ENCODE data around the gene DHH. TPM values are rescaled to one million over a fixed set of nuclear protein-coding genes. Genes with fewer than 3 reads are reported as not detected.
A peak's percentile ranks its signal among the peaks of the same experiment; 100 is the strongest.

The DHH gene
- polyA plus RNA-seq, 3 donors: not detected

DNA sequence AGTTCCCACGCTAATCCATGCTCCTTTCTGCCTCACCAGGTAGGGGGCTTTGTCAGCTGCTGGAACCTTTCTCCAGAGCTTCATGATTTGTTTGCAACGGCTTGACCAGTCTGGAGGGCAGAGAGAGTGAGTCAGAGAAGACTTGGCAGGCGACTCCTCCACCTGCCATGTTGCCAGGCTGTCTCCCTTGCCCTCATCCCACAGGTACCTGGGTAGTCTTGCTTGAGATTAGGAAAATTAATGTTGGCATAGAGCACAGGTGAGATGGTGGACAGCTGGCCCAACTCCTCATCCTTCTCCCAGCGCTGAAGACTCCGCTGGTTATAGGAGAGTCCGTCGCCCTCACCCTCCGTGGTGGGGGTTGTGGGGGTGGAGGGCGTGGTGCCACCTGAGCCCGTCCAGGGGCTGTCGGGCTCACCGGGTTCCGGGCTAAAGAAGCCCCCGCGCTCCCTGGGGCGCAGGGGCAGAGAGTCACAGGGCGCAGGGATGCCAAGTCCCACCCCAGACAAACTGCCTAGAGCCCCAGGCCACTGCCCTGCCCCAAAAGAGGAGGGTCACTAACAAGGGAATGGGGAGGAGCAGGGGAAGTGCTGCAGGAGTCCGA, 52.6 kb downstream of the DHH start:
- H3K4me2 ChIP-seq (replicated peaks; ENCODE audit: extremely low read depth, low read length, poor library complexity, severe bottlenecking): no peak overlapping the region
- peaks cover 12% of the 10 kb centered on the region for H3K79me2 ChIP-seq (ENCODE audit: insufficient read depth, low read length)
- H4K20me1 ChIP-seq (ENCODE audit: insufficient read depth, low read length): peaks cover 97% of the 10 kb centered on the region
- intact Hi-C loops (cut with micrococcal nuclease): loop anchor here in 1 of 2 donors (10.0 kb wide), 1 partner anchor 47 kb away; the partner anchor contains the start of gene DDN
- H3K27ac Mint-ChIP-seq: peak overlapping the region in 2 of 7 donors; percentile 8 to 21
- H3K4me1 ChIP-seq (ENCODE audit: control insufficient read depth in 1 of 2, insufficient read depth in 2 of 2, low read length in 2 of 2): no peaks in the 10 kb centered on the region
- H3K9ac ChIP-seq (ENCODE audit: insufficient read depth, low read length, poor library complexity, severe bottlenecking): no peak overlapping the region
- no peaks in the 10 kb centered on the region for H3K27me3 Mint-ChIP-seq (ENCODE audit: low read depth in 3 of 3)
- H2AFZ ChIP-seq (ENCODE audit: insufficient read depth, low read depth, low read length, poor library complexity, severe bottlenecking): no peak overlapping the region
- H3K4me3 ChIP-seq (replicated peaks in 1 of 3; ENCODE audit: low read depth in 2 of 3, low read length in 3 of 3): no peak overlapping the region
- peaks cover 92 to 100% of the 10 kb centered on the region in 2 donors for H3K36me3 Mint-ChIP-seq
- no peaks in the 10 kb centered on the region for H3K9me3 ChIP-seq (replicated peaks in 1 of 2; ENCODE audit: control insufficient read depth in 1 of 2, insufficient read depth in 1 of 2, low read length in 2 of 2)
- TF ChIP-seq, protein P1, sequence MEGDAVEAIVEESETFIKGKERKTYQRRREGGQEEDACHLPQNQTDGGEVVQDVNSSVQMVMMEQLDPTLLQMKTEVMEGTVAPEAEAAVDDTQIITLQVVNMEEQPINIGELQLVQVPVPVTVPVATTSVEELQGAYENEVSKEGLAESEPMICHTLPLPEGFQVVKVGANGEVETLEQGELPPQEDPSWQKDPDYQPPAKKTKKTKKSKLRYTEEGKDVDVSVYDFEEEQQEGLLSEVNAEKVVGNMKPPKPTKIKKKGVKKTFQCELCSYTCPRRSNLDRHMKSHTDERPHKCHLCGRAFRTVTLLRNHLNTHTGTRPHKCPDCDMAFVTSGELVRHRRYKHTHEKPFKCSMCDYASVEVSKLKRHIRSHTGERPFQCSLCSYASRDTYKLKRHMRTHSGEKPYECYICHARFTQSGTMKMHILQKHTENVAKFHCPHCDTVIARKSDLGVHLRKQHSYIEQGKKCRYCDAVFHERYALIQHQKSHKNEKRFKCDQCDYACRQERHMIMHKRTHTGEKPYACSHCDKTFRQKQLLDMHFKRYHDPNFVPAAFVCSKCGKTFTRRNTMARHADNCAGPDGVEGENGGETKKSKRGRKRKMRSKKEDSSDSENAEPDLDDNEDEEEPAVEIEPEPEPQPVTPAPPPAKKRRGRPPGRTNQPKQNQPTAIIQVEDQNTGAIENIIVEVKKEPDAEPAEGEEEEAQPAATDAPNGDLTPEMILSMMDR (IDR thresholded peaks at IDR 0.05): no peak
- no peaks in the 10 kb centered on the region for H3K27me3 ChIP-seq (ENCODE audit: control insufficient read depth in 2 of 2, insufficient read depth in 2 of 2, low read length in 2 of 2)
- no peak overlapping the region for H3K4me3 Mint-ChIP-seq
- no peaks in the 10 kb centered on the region for H3K4me1 Mint-ChIP-seq
- H3K27ac ChIP-seq (ENCODE audit: low read depth in 1 of 2, low read length in 2 of 2): no peak overlapping the region
- H3K9me3 Mint-ChIP-seq: no peaks in the 10 kb centered on the region
- 100% methylated on average over 3 of the region's 18 CpGs for WGBS (ENCODE audit: insufficient coverage)
- no peak for DNase-seq
- peaks cover 100% of the 10 kb centered on the region in 2 donors for H3K36me3 ChIP-seq (replicated peaks in 1 of 2; ENCODE audit: control insufficient read depth in 1 of 2, insufficient read depth in 2 of 2, low read length in 2 of 2)

- no peaks in the 10 kb centered on the region for H3K27me3 ChIP-seq (ENCODE audit: control insufficient read depth in 2 of 2, insufficient read depth in 2 of 2, low read length in 2 of 2)
- H3K36me3 ChIP-seq (replicated peaks in 1 of 2; ENCODE audit: control insufficient read depth in 1 of 2, insufficient read depth in 2 of 2, low read length in 2 of 2): peaks cover 97 to 99% of the 10 kb centered on the region in 2 donors
- no peaks in the 10 kb centered on the region for H3K4me1 Mint-ChIP-seq
- H3K27me3 Mint-ChIP-seq (ENCODE audit: low read depth in 3 of 3): no peaks in the 10 kb centered on the region
- peaks cover 97% of the 10 kb centered on the region for H4K20me1 ChIP-seq (ENCODE audit: insufficient read depth, low read length)
- TF ChIP-seq, protein P1 (IDR thresholded peaks at IDR 0.05): no peak
- peak overlapping the region in 1 of 7 donors; percentile 70 for H3K27ac Mint-ChIP-seq
- H3K4me3 Mint-ChIP-seq: no peak overlapping the region
- intact Hi-C loops (cut with micrococcal nuclease): loop anchor here in 1 of 2 donors (10.0 kb wide), 1 partner anchor 46 kb away; the partner anchor contains the start of gene DDN
- H3K36me3 Mint-ChIP-seq: peaks cover 89 to 100% of the 10 kb centered on the region in 2 donors
- WGBS (ENCODE audit: insufficient coverage): over 99% methylated on average over 18 of the region's 31 CpGs
- no peaks in the 10 kb centered on the region for H3K9me3 ChIP-seq (replicated peaks in 1 of 2; ENCODE audit: control insufficient read depth in 1 of 2, insufficient read depth in 1 of 2, low read length in 2 of 2)
- peaks cover 14% of the 10 kb centered on the region for H3K79me2 ChIP-seq (ENCODE audit: insufficient read depth, low read length)
- DNase-seq: no peak
- H3K27ac ChIP-seq (ENCODE audit: low read depth in 1 of 2, low read length in 2 of 2): no peak overlapping the region
- no peak overlapping the region for H3K4me2 ChIP-seq (replicated peaks; ENCODE audit: extremely low read depth, low read length, poor library complexity, severe bottlenecking)
- no peak overlapping the region for H3K4me3 ChIP-seq (replicated peaks in 1 of 3; ENCODE audit: low read depth in 2 of 3, low read length in 3 of 3)
- no peak overlapping the region for H3K9ac ChIP-seq (ENCODE audit: insufficient read depth, low read length, poor library complexity, severe bottlenecking)
- no peak overlapping the region for H2AFZ ChIP-seq (ENCODE audit: insufficient read depth, low read depth, low read length, poor library complexity, severe bottlenecking)
- H3K9me3 Mint-ChIP-seq: no peaks in the 10 kb centered on the region
- H3K4me1 ChIP-seq (ENCODE audit: control insufficient read depth in 1 of 2, insufficient read depth in 2 of 2, low read length in 2 of 2): no peaks in the 10 kb centered on the region
Measured at GRCh38 chr12:49041036-49041880, 53.3 kb downstream of the DHH start.
